ENCODE results near the gene MTNR1A.

The MTNR1A gene

DNA sequence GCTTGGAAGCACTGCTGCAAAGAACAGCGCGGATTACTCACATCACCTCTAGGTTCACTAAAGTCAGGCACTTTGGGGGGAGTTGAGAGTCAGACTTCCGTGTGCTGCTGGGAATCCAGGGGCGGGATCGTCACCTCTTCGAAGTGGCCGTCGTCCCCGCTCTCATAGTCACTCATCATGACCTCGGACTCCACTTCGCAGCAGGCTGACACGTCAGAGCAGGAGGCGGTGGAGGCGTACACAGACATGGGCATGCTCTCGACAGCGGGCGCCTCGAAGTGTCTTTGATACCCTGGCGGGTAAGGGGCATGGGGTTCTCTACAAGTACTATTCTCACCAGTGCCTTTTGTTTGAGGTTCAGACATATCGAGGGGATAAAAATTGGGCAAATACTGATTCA is 33.1 kb upstream of the MTNR1A start:
- no peak for DNase-seq (ENCODE audit: insufficient read length)
- TF ChIP-seq POLR2AphosphoS5 (IDR thresholded peaks at IDR 0.05; ENCODE audit: low read depth, low read length) (no peak), TAF1 (IDR thresholded peaks at IDR 0.05; ENCODE audit: borderline replicate concordance, low read depth, low read length) (no peak), POLR2A (IDR thresholded peaks at IDR 0.05; ENCODE audit: low read depth, low read length) (no peak)
- no peak for FAIRE-seq

DNA sequence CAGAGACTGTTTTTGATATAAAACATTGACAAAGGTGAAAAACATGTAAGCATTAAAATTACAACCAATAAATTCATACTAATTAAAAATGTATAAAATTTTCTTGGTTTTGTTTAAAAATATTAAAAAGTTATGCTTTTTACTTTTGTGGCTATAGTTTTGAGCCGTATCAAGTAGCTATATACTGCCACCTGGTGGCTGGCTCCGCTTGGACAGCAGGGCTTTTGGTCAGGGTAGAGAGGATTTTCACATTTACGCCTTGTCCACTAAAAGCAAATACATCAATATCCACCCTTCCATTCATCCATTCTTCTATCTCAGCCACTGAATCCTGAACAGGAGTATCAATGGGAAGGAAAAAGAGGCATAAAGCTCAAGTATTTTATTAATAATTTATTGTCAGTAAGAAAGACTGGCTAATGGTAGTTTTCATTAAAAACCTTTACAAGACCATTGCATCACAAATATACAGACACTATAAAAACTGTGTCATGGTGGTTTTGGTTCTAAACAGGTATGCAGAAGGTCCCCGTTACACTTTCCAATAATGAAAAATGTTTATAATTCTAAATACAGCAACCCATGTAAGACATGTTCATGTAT is 32.1 kb upstream of the MTNR1A start:
- FAIRE-seq (no peak), DNase-seq (ENCODE audit: insufficient read length) (peak; percentile 15)
- TF ChIP-seq POLR2AphosphoS5 (IDR thresholded peaks at IDR 0.05; ENCODE audit: low read depth, low read length) = no peak

DNA sequence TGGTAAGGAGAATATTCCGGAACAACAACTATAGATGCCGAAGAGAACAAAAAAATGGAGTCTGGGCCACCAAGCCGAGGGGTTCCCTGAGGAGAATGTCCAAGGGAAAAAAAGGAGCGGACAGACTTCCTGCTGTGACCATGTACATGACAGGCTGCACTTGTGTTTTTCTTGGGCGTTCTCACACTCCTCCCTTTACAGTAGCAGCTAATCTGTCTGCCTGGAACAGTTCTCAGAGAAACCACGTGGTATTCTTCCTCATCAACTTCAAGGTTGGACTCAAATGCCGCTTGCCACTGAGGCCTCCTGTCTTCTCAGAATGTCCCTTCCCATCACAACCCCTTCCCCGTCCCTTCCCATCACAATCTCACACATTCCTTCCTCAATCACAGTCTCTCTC is 30.8 kb upstream of the MTNR1A start:
- DNase-seq (ENCODE audit: insufficient read length) (no peak), FAIRE-seq (no peak)
- TF ChIP-seq POLR2A (IDR thresholded peaks at IDR 0.05; ENCODE audit: low read depth, low read length) (no peak), POLR2AphosphoS5 (IDR thresholded peaks at IDR 0.05; ENCODE audit: low read depth, low read length) (no peak), TAF1 (IDR thresholded peaks at IDR 0.05; ENCODE audit: borderline replicate concordance, low read depth, low read length) (no peak)

DNA sequence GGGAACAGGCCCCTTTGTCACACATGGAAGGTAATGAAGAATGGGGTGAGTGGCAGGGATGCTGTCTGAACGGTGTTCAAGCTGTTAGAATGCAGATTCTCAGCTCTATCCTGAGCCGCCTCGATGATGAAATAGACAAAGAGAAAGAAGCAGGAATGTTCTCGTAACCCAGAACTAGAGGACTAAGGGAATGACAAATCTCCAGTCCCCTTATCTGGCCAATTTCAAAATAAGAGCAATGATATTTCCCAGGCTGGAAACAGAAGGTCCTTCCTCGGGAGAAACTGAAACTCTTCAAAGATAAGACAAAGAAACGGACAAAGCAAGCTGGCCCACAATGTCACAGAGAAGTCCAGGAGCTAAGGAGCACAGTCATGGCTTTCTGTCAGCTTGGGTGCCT is 29.5 kb upstream of the MTNR1A start:
- FAIRE-seq (no peak), DNase-seq (ENCODE audit: insufficient read length) (no peak)
- TF ChIP-seq POLR2A (IDR thresholded peaks at IDR 0.05; ENCODE audit: low read depth, low read length) (no peak), TAF1 (IDR thresholded peaks at IDR 0.05; ENCODE audit: borderline replicate concordance, low read depth, low read length) (no peak), POLR2AphosphoS5 (IDR thresholded peaks at IDR 0.05; ENCODE audit: low read depth, low read length) (no peak)

DNA sequence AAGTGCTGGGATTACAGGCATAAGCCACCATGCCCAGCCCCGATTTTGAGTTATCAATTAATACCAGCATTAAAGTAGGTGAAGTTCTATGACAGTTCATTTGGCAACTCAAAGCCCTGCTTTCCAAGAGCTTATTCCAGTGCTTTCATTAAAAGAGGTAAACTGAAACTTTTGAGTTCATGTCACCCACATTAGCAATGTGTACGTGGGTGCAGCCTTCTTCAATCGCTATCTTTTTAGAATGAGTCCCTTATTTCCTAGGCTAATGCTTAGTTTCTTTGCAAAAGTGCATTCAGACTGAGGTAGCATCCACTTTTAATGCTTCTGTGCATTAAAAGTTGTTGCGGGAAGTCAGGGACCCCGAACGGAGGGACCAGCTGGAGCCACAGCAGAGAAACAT is 26.1 kb upstream of the MTNR1A start:
- FAIRE-seq = no peak
- TF ChIP-seq POLR2A (IDR thresholded peaks at IDR 0.05; ENCODE audit: low read depth, low read length) (no peak), TAF1 (IDR thresholded peaks at IDR 0.05; ENCODE audit: borderline replicate concordance, low read depth, low read length) (no peak), POLR2AphosphoS5 (IDR thresholded peaks at IDR 0.05; ENCODE audit: low read depth, low read length) (no peak)
- no peak for DNase-seq (ENCODE audit: insufficient read length)

DNA sequence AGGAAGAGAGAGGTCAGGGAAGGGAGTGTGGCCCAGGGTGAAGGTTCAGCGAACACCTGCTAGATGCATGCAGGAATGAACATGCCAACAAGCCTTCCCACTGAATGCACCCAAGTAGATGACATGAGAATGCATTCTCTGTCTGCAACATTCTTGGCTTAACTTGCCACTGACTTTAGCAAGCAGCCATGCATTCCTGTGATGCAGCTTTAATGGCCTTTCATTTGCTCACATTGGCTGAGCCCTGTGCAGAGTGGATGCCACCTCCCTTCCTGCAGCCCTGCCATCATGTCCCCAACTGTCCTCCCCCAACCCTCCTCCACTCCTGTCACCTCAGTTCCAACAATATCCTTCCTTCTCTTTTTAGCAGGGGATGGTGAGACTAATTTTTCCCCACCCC is 25.3 kb upstream of the MTNR1A start:
- DNase-seq (ENCODE audit: insufficient read length) (no peak), FAIRE-seq (no peak)
- TF ChIP-seq POLR2AphosphoS5 (IDR thresholded peaks at IDR 0.05; ENCODE audit: low read depth, low read length) (no peak), POLR2A (IDR thresholded peaks at IDR 0.05; ENCODE audit: low read depth, low read length) (no peak), TAF1 (IDR thresholded peaks at IDR 0.05; ENCODE audit: borderline replicate concordance, low read depth, low read length) (no peak)

DNA sequence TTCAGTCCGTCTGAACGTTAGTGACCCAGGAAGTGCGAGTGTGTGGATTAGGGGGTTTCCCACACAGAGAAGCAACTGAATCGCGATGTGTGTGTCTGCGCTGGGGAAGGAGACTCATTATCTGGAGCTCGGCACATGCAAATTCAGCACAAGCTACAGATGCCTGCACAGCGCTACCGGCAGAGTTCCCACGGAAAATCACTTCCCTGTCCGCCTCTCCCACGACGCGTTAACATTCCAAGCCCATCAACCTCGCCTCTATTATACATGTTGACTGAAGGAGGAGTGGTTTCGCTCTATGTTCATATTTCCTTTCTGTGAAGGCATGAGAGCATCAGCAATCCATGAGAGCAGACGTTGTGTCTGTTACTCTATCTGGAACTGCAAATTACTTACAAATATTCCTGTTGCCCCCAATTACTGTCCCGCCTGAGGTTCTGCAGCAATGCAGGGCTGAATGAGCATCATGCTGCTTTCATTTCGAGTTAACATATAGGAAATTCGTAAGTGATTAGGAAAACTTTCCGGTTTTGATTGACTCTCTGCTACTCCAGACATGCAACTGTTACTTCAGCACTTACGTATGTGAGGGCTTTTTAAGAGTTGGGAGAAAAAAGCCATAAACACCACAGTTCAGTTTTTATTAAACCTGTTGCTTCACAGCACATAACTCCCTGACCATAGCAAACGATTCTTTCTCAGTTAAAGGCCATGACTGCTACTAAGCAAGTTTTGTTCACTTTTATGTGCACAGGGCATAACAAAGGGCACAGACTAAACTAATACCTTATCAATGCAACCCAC is 15.0 kb upstream of the MTNR1A start:
- no peak for FAIRE-seq
- DNase-seq (ENCODE audit: insufficient read length) = no peak
- TF ChIP-seq POLR2AphosphoS5 (IDR thresholded peaks at IDR 0.05; ENCODE audit: low read depth, low read length) (no peak), TAF1 (IDR thresholded peaks at IDR 0.05; ENCODE audit: borderline replicate concordance, low read depth, low read length) (no peak), POLR2A (IDR thresholded peaks at IDR 0.05; ENCODE audit: low read depth, low read length) (no peak)

DNA sequence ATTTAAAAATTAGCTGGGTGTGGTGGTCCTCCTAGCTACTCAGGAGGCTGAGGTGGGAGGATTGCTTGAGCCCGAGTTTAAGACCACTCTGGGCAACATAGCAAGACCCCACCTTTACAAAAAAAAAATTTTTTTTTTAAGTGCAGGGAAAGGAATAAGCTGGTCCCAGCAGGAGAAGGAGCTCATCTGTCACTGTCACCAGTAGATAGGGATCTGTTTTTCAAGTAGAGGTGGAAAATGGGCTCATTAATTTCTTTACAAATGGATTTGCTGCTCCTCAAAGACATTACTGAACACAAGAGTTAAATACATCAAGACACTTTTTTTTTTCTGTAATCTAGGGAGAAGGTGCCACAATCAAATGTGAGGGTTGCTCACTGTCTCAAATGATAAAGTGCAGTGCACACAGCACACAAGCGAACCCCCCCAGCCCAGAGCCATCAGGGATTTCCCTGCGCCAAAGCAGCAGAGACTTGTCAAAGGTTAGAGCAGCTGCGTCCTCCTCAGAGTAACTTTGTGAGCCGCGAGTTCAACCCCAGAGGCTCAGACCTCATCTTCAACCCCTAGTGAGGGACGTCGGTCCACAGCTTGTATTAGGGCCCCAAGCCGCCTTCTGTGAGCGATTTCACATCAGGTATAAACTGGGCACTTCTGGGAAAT is 14.3 kb upstream of the MTNR1A start:
- no peak for DNase-seq (ENCODE audit: insufficient read length)
- TF ChIP-seq POLR2A (IDR thresholded peaks at IDR 0.05; ENCODE audit: low read depth, low read length) (no peak), TAF1 (IDR thresholded peaks at IDR 0.05; ENCODE audit: borderline replicate concordance, low read depth, low read length) (no peak), POLR2AphosphoS5 (IDR thresholded peaks at IDR 0.05; ENCODE audit: low read depth, low read length) (no peak)
- FAIRE-seq = no peak

DNA sequence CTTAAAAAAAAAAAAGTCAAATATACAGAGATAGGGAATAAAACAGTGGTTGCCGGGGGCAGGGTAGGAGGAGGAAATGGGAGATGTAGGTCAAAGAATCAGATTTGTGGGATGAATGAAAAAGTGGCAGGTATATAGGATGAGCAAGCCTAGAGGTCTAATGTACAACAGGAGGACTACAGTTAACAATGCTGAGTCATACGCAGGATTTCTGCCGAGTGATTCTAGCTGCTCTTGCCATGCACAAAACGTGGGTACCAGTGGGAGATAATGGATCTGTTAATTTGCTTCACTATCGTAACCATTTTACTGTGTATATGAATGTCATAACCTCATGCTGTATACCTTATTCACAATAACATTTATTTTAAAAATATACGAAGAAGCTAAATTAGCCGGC is 10.7 kb upstream of the MTNR1A start:
- FAIRE-seq = no peak
- DNase-seq (ENCODE audit: insufficient read length) = no peak
- no peak for TF ChIP-seq TAF1 (IDR thresholded peaks at IDR 0.05; ENCODE audit: borderline replicate concordance, low read depth, low read length)
- TF ChIP-seq POLR2AphosphoS5 (IDR thresholded peaks at IDR 0.05; ENCODE audit: low read depth, low read length) = no peak
- TF ChIP-seq POLR2A (IDR thresholded peaks at IDR 0.05; ENCODE audit: low read depth, low read length) = no peak

DNA sequence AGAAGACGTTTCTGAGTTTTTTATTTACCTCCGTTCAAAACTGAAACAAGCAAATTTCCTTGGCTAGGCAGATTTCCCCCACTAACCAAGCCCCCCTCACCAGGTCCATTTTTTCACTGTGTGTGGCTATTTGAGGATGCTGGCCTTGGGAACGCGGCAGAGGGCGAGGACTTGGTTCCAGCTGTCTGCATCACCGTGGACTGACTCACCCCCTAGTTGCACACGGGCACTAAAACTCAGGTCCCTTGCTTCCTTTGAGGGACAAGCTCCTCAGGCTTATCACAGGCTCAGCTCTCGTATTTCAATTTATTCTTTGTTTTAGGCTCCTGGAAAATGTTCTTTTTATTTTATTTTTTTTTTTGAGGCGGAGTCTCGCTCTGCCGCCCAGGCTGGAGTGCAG is 8.4 kb upstream of the MTNR1A start:
- FAIRE-seq (no peak), DNase-seq (ENCODE audit: insufficient read length) (no peak)
- TF ChIP-seq TAF1 (IDR thresholded peaks at IDR 0.05; ENCODE audit: borderline replicate concordance, low read depth, low read length) = no peak
- TF ChIP-seq POLR2A (IDR thresholded peaks at IDR 0.05; ENCODE audit: low read depth, low read length) = no peak
- TF ChIP-seq POLR2AphosphoS5 (IDR thresholded peaks at IDR 0.05; ENCODE audit: low read depth, low read length) = no peak

DNA sequence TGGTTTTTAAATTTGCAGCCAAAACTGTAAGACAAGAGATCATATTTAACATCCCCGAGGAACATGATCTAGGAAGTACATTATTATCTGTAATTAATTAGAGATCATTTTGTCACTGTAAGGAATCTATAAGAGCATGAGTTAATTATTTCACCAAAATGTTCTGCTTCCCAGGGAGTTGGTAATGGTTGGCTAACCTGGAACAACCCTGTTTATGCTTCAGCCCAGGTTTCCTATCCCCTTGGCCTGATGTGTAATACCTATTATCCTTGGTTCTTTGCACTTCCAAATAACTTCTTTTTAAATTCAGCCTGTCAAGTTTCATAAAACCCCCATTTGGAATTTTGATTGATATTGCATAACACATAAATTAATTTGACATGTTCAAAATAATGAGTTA is 6.4 kb upstream of the MTNR1A start:
- FAIRE-seq = no peak
- DNase-seq (ENCODE audit: insufficient read length) = no peak
- TF ChIP-seq POLR2A (IDR thresholded peaks at IDR 0.05; ENCODE audit: low read depth, low read length) = no peak
- TF ChIP-seq TAF1 (IDR thresholded peaks at IDR 0.05; ENCODE audit: borderline replicate concordance, low read depth, low read length) = no peak
- TF ChIP-seq POLR2AphosphoS5 (IDR thresholded peaks at IDR 0.05; ENCODE audit: low read depth, low read length) = no peak

DNA sequence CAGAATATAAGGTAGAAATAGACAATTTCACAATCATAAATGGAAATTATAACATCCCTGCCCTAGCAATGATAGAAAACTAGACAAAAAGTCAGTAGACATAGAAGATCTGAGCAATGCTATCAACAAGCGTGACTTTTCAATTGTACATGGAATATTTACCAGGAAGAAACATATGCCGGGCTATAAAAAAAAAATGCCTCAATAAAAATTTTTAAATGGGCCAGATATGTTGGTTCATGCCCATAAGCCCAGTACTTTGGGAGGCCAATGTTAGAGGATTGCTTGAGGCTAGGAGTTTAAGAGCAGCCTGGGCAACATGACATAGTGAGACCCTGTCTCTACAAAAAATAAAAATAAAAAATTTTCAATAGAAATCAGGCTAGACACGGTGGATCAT is 5.3 kb upstream of the MTNR1A start:
- FAIRE-seq = no peak
- no peak for DNase-seq (ENCODE audit: insufficient read length)
- TF ChIP-seq POLR2AphosphoS5 (IDR thresholded peaks at IDR 0.05; ENCODE audit: low read depth, low read length) (no peak), POLR2A (IDR thresholded peaks at IDR 0.05; ENCODE audit: low read depth, low read length) (no peak), TAF1 (IDR thresholded peaks at IDR 0.05; ENCODE audit: borderline replicate concordance, low read depth, low read length) (no peak)

Data from GM12892 (cell line).